Left ventricle myocardium inferior (tissue), 1 donor: ENCODE data around the gene ADARB1. TPM values are rescaled to one million over a fixed set of nuclear protein-coding genes. Genes with fewer than 3 reads are reported as not detected.

Experiments
- DNase-seq: peaks from one replicate; pipeline ENCODE4 v3.0.0-alpha.2; 2020
- H3K27ac ChIP-seq: fragments of 200-600 bp; replicated peaks from 2 replicates; pipeline ENCODE4 v1.8.0; 2021
- H3K27me3 ChIP-seq: fragments of 200-600 bp; 2 replicates; pipeline ENCODE4 v1.8.0; 2021; ENCODE audit warnings: low read depth
- H3K36me3 ChIP-seq: fragments of 200-600 bp; 2 replicates; pipeline ENCODE4 v1.8.0; 2021
- H3K4me1 ChIP-seq: fragments of 200-600 bp; 2 replicates; pipeline ENCODE4 v1.8.0; 2021
- H3K4me3 ChIP-seq: fragments of 200-600 bp; 2 replicates; pipeline ENCODE4 v1.8.0; 2021; ENCODE audit warnings: mild to moderate bottlenecking, moderate library complexity
- H3K9me3 ChIP-seq: fragments of 200-600 bp; replicated peaks from 2 replicates; pipeline ENCODE4 v1.8.0; 2021
- CTCF ChIP-seq: fragments of 200-600 bp; IDR thresholded peaks from 2 replicates; pipeline ENCODE4 v1.8.0; 2021; ENCODE audit warnings: antibody characterized with exemption, mild to moderate bottlenecking, borderline replicate concordance
- intact Hi-C: fragments of 100-400 bp; cut with micrococcal nuclease; formaldehyde crosslinking; loops from one replicate; pipeline ENCODE4 v1.11.0; 2022
- total RNA-seq: library from RNA; stranded (reverse); fragmentation: NEBNext Ultra II Directional; extraction: Animal tissue kit (Norgen Biotek cat#: 25700); gene quantifications from one replicate; pipeline ENCODE4 v1.2.1, GENCODE V29; 2021
- donor health status: DM: no; HTN: yes; CAD: no; lungs with severe emphysema.

ADARB1 gene
- total RNA-seq, 1 donor from 2014 or later = 15.5 TPM

- H3K4me1 ChIP-seq = peaks cover 22% of the 10 kb centered on the region
- intact Hi-C loops = no loop called here
- H3K36me3 ChIP-seq = peaks cover 3% of the 10 kb centered on the region
- DNase-seq = no peak
- no peak overlapping the region for H3K27ac ChIP-seq
- H3K9me3 ChIP-seq = no peaks in the 10 kb centered on the region
- H3K4me3 ChIP-seq = no peak overlapping the region
- no peak for TF ChIP-seq CTCF
- H3K27me3 ChIP-seq = no peaks in the 10 kb centered on the region
Observed at GRCh38 chr21:45168522-45168921, 94.1 kb downstream of the ADARB1 start.

DNA sequence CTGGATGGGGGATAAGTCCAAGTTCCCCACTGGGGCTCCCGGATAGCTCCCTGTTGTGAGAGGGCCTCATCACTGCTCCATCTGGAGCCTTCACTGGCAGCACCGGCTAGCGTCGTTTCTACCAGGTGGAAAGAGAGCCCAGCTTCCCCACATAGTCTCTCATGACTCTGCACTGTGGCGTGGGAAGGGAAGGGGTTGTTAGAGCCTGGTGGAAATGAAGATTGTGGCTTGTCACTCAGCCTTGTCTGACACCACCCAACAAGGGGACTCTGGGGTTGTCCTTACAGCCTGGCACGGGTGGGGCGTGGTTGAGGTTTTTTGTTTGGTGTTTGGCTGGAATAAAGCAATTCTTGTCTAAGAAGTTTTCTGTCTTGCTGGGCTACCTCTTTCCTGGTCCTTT, 94.6 kb downstream of the ADARB1 start:
- no peak overlapping the region for H3K27ac ChIP-seq
- no peak overlapping the region for H3K4me3 ChIP-seq
- H3K4me1 ChIP-seq = peaks cover 17% of the 10 kb centered on the region
- H3K27me3 ChIP-seq = no peaks in the 10 kb centered on the region
- DNase-seq = no peak
- intact Hi-C loops = no loop called here
- peaks cover 3% of the 10 kb centered on the region for H3K36me3 ChIP-seq
- no peaks in the 10 kb centered on the region for H3K9me3 ChIP-seq
- TF ChIP-seq CTCF = no peak

GRCh38 chr21:45169682-45170081, 95.3 kb downstream of the ADARB1 start:
- no peak for DNase-seq
- Histone ChIP-seq H3K36me3 (peaks cover 3% of the 10 kb centered on the region), H3K4me3 (no peak overlapping the region), H3K4me1 (peaks cover 12% of the 10 kb centered on the region), H3K27me3 (no peaks in the 10 kb centered on the region), H3K27ac (no peak overlapping the region), H3K9me3 (no peaks in the 10 kb centered on the region)
- intact Hi-C loops = no loop called here
- TF ChIP-seq CTCF = no peak

DNA sequence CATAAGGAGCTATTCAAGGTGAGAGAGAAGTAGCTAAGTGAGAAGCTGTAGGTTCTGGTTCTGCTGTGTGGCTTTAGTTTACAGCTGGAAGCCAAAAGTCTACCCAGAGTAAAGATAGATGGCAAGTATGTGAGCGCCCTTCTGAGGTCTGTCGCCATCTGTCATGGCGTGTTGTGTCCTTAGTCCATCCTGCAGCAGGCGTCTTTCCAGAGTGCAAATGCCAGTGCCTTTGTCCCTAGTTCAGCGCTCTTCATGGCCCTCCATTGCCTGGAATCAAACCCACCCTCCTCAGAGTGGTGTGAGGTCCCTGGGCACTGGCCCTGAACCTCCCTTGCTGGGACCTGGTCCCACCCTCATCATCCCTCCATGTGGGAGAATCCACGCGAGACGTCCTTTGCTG, 96.6 kb downstream of the ADARB1 start:
- intact Hi-C loops = no loop called here
- H3K9me3 ChIP-seq = no peaks in the 10 kb centered on the region
- DNase-seq = no peak
- no peak overlapping the region for H3K4me3 ChIP-seq
- no peak overlapping the region for H3K27ac ChIP-seq
- no peak for TF ChIP-seq CTCF
- peaks cover 8% of the 10 kb centered on the region for H3K36me3 ChIP-seq
- H3K4me1 ChIP-seq = peaks cover 12% of the 10 kb centered on the region
- no peaks in the 10 kb centered on the region for H3K27me3 ChIP-seq

- H3K4me3 ChIP-seq = no peak overlapping the region
- no peaks in the 10 kb centered on the region for H3K9me3 ChIP-seq
- H3K36me3 ChIP-seq = peaks cover 22% of the 10 kb centered on the region
- TF ChIP-seq CTCF = no peak
- H3K27ac ChIP-seq = no peak overlapping the region
- intact Hi-C loops = no loop called here
- no peak for DNase-seq
- H3K27me3 ChIP-seq = no peaks in the 10 kb centered on the region
- peaks cover 6% of the 10 kb centered on the region for H3K4me1 ChIP-seq
Observed at GRCh38 chr21:45172420-45172819, 98.0 kb downstream of the ADARB1 start.
